Brain pericyte (primary cell): ENCODE measurements around the gene CNTN2.

Experiments used
- DNase-seq: peaks from one replicate; pipeline ENCODE4 v3.0.0-alpha.2; 2012; ENCODE audit warnings: low read depth, low spot score

CNTN2 gene, protein sequence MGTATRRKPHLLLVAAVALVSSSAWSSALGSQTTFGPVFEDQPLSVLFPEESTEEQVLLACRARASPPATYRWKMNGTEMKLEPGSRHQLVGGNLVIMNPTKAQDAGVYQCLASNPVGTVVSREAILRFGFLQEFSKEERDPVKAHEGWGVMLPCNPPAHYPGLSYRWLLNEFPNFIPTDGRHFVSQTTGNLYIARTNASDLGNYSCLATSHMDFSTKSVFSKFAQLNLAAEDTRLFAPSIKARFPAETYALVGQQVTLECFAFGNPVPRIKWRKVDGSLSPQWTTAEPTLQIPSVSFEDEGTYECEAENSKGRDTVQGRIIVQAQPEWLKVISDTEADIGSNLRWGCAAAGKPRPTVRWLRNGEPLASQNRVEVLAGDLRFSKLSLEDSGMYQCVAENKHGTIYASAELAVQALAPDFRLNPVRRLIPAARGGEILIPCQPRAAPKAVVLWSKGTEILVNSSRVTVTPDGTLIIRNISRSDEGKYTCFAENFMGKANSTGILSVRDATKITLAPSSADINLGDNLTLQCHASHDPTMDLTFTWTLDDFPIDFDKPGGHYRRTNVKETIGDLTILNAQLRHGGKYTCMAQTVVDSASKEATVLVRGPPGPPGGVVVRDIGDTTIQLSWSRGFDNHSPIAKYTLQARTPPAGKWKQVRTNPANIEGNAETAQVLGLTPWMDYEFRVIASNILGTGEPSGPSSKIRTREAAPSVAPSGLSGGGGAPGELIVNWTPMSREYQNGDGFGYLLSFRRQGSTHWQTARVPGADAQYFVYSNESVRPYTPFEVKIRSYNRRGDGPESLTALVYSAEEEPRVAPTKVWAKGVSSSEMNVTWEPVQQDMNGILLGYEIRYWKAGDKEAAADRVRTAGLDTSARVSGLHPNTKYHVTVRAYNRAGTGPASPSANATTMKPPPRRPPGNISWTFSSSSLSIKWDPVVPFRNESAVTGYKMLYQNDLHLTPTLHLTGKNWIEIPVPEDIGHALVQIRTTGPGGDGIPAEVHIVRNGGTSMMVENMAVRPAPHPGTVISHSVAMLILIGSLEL

GRCh38 chr1:205042911-205043806 is at the start of gene CNTN2:
TSS of gene CNTN2 (plus strand) at chr1:205043212. CDS start at chr1:205053186, 9,974 bp downstream.
- DNase-seq = no peak

DNA sequence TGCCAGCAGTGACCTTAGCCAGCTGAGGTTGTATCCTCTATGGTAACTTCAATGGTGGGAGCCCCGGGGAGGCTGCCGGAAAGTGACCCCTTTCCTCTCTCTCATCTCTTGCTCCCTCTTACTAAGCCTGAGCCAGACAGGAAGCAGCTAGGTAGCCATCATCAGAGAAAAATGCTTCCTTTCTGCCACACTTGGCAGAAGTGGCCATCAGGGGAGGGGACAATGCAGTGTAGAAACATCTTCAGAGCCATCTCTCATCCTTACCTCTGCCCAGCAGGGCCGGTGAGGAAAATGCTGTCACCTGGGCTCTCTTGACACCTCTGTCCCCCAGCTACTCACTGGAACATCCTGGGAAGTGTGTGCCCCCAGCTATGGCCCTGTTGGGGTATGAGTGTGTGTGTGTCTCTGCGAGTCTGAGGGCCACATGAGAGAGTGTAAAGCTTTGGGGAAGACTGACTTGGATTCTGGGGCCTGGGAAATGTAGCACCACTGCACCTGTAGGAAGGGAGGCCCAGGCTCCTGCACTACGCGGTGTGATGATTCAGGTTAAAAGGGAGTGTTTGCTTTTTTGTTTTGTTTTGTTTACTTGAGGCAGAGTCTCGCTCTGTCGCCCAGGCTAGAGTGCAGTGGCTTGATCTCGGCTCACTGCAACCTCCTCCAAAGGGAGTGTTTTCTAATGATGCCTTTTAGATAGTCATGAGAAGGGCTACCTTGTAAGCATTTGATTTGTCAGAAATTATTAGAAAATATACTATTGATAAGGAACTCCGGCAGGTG is 48.7 kb upstream of the CNTN2 start:
- DNase-seq = no peak

DNA sequence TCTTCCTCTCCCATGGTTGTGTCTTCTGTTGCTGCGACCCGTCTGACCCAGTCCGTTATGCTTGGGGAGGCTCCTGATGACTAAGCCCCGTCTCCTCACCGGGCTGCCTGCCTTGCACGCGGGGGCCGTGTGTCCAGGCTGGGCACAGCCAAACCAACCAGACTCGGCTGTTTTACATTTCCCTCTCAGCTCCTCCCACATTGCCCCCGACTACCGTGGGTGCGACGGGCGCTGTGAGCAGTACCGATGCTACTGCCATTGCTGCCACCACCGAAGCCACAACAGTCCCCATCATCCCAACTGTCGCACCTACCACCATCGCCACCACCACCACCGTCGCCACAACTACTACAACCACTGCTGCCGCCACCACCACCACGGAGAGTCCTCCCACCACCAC is 46.0 kb upstream of the CNTN2 start:
- DNase-seq = no peak

DNA sequence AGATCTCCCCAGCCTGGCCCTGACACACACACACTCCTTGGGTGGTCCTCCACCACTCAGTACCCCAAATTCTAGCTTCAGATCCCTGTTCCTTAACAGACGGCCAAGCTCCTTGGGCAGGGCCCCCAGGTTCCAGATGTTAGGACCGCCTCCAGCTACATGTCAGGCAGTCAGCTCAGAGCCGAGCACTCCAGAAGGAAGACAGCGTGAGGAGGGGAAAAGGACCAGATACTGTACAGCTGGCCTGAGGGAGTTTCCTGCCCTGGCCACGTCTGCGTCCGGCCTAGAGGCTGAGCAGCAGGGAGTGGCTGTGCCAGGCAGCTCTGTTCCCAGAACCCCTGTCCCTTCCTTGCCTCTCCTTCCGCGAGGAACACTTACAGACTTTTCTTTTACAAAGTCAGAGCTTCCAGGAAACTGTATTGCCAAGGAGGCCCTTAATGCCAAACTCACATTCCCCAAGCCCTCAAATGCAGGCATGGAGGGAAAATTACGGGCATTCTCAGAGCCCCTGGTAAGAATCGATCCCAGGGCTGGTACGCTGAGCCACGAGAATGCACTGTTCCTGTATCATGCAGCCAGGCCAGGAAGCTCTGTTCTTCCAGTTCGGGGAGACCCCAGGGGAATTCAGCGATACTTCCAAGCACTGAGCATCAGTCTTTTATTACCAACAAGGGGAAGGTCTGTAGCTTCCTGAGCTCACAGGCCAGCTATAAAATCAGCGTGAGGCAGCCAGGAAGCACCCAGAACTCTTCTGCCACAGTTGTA is 45.2 kb upstream of the CNTN2 start:
- no peak for DNase-seq

- no peak for DNase-seq
These were observed 41.9 kb upstream of the CNTN2 start for GRCh38 chr1:205001162-205001561.

GRCh38 chr1:205002705-205003104 is 40.3 kb upstream of the CNTN2 start:
- DNase-seq = no peak

GRCh38 chr1:205003358-205004131 is 39.5 kb upstream of the CNTN2 start:
- no peak for DNase-seq

DNA sequence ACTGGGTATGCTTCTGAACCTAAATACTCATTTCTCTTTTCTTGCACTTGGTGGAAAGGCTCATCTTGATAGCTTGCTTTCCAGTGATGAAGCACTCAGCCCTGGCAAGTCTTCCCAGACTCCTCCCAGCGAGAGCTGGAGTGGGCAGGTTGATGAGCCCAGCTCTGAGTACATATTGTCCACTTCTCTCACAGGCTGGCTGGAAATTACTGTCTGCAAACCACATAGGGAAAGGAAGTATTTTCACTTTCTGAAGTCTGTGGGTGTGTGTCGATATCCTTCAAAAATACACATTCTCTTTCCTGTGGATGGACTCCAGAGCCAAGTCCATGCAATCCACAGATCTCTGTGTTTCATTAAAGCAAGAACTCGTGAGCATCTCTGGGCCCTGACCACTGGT is 38.7 kb upstream of the CNTN2 start:
- no peak for DNase-seq

DNA sequence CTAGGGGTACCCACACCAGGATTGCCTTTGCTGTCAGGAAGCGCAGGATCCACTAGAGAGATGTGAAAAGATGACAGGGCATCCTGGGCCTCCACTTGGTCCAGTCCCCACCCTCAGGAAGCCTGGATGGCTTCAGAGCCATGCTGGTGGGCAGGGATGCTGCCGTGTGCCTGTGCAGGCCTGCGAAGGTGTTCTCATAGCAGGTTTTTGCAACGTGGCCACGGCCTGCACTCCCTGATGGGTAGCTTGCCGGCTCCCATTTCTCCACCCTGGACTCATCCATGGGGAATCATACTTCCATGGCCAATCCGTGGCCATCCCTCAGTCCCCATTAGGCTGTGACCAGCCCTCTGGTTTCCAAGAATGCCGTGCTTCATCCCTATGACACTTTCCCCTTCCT is 34.1 kb upstream of the CNTN2 start:
- no peak for DNase-seq

- DNase-seq = no peak
These were observed 33.3 kb upstream of the CNTN2 start for GRCh38 chr1:205009670-205010069.

- DNase-seq = no peak
These were observed 30.4 kb upstream of the CNTN2 start for GRCh38 chr1:205012391-205013140.

DNA sequence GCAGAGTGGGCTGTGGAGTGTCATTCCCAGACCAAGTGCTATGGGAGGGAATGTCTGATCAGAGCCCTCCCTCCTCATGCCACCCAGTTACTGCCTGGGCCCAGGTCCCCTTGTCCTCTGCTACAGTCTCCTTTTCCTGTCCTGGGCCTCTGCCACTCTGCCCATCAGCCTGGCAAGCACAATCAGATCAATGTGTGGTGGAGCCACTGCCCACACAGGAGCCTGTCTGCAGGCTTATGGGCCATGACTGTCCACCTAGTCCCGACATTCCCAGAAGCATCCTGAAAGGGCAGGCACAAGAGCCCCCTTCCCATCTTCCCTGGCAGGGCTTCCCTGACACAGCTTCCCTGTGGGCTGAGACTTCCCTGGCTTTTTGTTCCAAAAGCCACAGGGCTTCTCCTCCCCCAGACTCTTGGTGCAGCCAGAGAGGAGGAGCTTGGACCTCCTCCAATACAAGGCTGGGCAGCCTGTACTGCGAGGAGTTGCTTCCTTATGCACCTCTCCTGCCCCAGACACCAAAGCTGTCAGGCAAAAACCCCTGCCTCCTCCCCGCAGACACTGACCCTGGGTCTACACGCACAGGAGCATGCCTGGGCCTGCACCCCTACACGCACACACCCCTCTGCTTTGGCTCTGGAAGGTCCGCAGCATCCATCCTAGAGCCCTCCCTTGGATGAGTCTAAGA is 29.2 kb upstream of the CNTN2 start:
- no peak for DNase-seq

DNA sequence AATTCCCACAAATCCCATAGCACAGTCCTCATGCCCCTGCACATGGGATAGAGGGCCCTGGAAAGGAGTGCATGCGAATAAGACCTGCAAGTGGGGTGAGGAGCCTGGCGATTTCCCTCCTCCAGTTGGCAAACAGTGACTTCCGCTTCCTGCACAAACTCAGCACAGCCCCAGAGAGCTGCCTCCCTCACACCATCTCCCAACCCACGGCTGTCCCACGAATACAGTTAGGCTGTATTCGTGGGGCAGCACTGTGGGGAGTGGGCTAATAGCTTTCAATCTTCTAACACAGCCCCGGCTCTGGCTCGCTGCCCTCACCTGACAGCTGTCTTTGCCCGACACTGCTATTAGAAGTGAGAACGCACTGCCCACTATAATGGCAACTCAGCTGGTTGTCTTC is 28.2 kb upstream of the CNTN2 start:
- DNase-seq = no peak

DNA sequence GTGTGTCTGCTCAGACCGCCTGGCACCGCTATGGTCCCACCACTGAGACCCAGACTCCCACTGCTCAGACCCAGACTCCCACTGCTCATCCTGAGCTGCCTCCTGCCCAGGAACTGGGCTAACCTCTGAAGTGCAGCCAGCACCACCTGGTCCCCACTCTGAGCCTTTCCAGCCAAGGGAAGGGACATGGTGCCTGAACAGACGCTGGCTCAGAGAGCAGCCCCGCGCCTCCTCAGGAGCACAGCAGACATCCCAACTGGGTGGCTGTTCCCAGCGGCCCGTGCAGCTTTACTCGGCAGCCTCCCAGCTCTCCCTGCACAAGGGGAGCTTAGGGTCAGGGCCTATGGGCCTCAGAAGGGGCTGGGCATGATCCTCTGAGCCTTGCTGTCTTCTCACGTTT is 27.8 kb upstream of the CNTN2 start:
- no peak for DNase-seq

- DNase-seq = no peak
These were observed 26.9 kb upstream of the CNTN2 start for GRCh38 chr1:205016075-205016474.

DNA sequence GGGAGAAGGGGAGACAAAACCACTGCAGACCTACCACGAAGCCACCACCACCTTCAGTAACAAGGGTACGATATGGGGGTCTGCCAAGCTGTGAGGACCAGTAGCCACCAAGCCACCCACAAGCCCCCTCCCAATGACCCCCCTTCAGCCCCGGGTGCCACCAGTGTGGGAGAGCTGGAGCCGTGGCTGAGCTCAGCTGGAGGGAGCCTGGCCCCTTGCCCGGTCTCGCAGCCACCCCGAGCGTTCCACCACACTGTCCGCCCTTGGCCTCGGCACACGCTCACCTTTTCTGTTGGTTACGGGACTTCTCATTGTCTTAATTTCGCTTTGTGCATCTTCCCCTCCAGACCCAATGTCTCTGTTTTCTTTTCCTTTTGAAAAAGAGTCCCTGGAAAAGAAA is 26.4 kb upstream of the CNTN2 start:
- DNase-seq = no peak

DNA sequence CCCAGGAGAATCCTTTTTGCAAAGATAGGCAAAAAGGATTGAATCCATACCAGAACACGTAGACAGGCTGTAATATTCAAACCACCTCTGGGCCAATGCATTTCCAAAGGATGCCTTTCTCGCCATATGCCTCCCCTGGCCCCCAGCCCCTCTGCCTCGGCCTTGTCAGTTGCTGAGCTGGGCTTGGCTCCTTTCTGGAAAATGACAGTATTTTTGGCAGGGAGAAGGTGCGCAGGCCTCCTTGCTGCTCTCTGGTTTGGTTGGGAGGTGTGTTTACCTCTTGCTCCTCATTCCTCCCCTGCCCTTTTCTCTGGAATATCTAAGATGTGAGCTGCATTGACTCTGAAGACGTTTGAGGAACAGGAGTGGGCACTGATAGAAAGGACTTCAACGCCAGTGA is 26.0 kb upstream of the CNTN2 start:
- DNase-seq = no peak

DNA sequence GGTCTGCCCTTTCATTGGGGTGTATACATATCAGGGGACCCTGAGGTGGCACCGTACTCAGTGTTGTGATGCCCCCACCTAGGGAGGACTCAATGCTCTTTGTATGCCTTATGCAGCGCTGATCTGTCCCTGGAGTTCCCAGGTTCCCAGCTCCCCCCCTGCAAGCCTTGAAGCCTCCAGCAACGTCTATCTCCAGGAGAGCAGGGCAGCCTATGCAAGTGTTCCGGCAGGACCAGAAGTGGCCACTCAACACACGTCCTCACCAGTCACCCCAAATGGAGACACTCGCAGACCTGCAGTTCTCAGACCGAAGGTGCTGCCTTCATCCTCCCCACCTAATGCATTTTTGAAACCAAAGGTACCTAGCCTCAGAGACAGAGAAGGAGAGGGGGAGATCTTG is 25.2 kb upstream of the CNTN2 start:
- DNase-seq = no peak
